SU-DHL-6 (cell line): ENCODE results near the gene CHD6.

Source experiments
- H2AFZ ChIP-seq: fragments of 200-600 bp; sonication (generic); 2 replicates; pipeline ENCODE4 v1.6.1; 2014; ENCODE audit warnings: low read depth, mild to moderate bottlenecking, moderate library complexity, mixed read lengths, antibody characterized with exemption, low read length; ENCODE audit not compliant: severe bottlenecking
- H3F3A ChIP-seq: fragments of 200-600 bp; shearing (Covaris generic); 2 replicates; pipeline ENCODE4 v1.6.0; 2016; ENCODE audit warnings: antibody characterized with exemption, mild to moderate bottlenecking; ENCODE audit not compliant: insufficient read depth
- H3K27ac ChIP-seq: fragments of 200-600 bp; sonication (generic); 2 replicates; pipeline ENCODE4 v1.5.1; 2016; ENCODE audit warnings: low read depth, mild to moderate bottlenecking, low read length, moderate library complexity, mixed read lengths
- H3K27me3 ChIP-seq: fragments of 200-600 bp; sonication (generic), shearing (Covaris generic); 2 replicates; pipeline ENCODE4 v1.6.0; 2014; ENCODE audit warnings: mild to moderate bottlenecking, low read length
- H3K36me3 ChIP-seq: fragments of 200-600 bp; sonication (generic); 2 replicates; pipeline ENCODE4 v1.6.1; 2014; ENCODE audit warnings: mild to moderate bottlenecking, low read length, mixed read lengths
- H3K4me2 ChIP-seq: fragments of 300-600, 200-600 bp; shearing (Covaris generic), sonication (generic); 2 replicates; pipeline ENCODE4 v1.6.0; 2014; ENCODE audit warnings: low read length, low read depth, mild to moderate bottlenecking; ENCODE audit not compliant: poor library complexity, severe bottlenecking
- H3K4me3 ChIP-seq: fragments of 200-600 bp; sonication (generic); 2 replicates; pipeline ENCODE4 v1.5.1; 2014; ENCODE audit warnings: antibody characterized with exemption, low read length, mild to moderate bottlenecking, mixed read lengths; ENCODE audit not compliant: insufficient read depth, poor library complexity, severe bottlenecking
- H3K79me2 ChIP-seq: fragments of 200-600 bp; sonication (generic); 2 replicates; pipeline ENCODE4 v1.6.1; 2014; ENCODE audit warnings: mild to moderate bottlenecking, low read length, moderate library complexity; ENCODE audit not compliant: insufficient read depth
- H3K9ac ChIP-seq: fragments of 200-600 bp; sonication (generic); 2 replicates; pipeline ENCODE4 v1.7.0; 2014; ENCODE audit warnings: mild to moderate bottlenecking, low read length
- H3K9me2 ChIP-seq: fragments of 200-600 bp; sonication (generic); replicated peaks from 2 replicates; pipeline ENCODE4 v1.6.1; 2014; ENCODE audit warnings: low read length; ENCODE audit not compliant: insufficient read depth
- H3K9me3 ChIP-seq: fragments of 200-600 bp; sonication (generic); 2 replicates; pipeline ENCODE4 v1.6.1; 2014; ENCODE audit warnings: low read length, mixed read lengths; ENCODE audit not compliant: insufficient read depth
- H4K20me1 ChIP-seq: fragments of 200-600 bp; sonication (generic); 2 replicates; pipeline ENCODE4 v1.6.1; 2014; ENCODE audit warnings: low read depth, mild to moderate bottlenecking, antibody characterized with exemption, low read length, moderate library complexity, mixed read lengths
- CTCF ChIP-seq: fragments of 200-600 bp; sonication (generic); IDR thresholded peaks from one replicate; pipeline ENCODE4 v1.5.1; 2017; ENCODE audit warnings: antibody characterized with exemption, mild to moderate bottlenecking, low read length, moderate library complexity; ENCODE audit not compliant: insufficient read depth, poor library complexity, severe bottlenecking
- EZH2phosphoT487 ChIP-seq: fragments of 200-600 bp; sonication (generic), shearing (Covaris generic); conservative IDR thresholded peaks from 2 replicates; pipeline ENCODE4 v1.6.1; 2018; ENCODE audit warnings: mild to moderate bottlenecking, antibody characterized with exemption, low read length, moderate library complexity, mixed read lengths

Gene CHD6

GRCh38 chr20:41371371-41371770 lies 246.8 kb downstream of the CHD6 start:
- H3K36me3 ChIP-seq: no peaks in the 10 kb centered on the region
- H2AFZ ChIP-seq: no peak overlapping the region
- H3K4me2 ChIP-seq: no peak overlapping the region
- H3K27ac ChIP-seq: no peak overlapping the region
- no peaks in the 10 kb centered on the region for H4K20me1 ChIP-seq
- no peaks in the 10 kb centered on the region for H3K27me3 ChIP-seq
- H3K9ac ChIP-seq: no peak overlapping the region
- H3K79me2 ChIP-seq: no peaks in the 10 kb centered on the region
- no peaks in the 10 kb centered on the region for H3F3A ChIP-seq
- no peaks in the 10 kb centered on the region for H3K9me3 ChIP-seq
- H3K4me3 ChIP-seq: no peak overlapping the region
- H3K9me2 ChIP-seq: no peaks in the 10 kb centered on the region
- TF ChIP-seq CTCF: no peak
- no peak for TF ChIP-seq EZH2phosphoT487

- Histone ChIP-seq H3F3A (no peaks in the 10 kb centered on the region), H3K4me2 (no peak overlapping the region), H4K20me1 (no peaks in the 10 kb centered on the region), H3K27me3 (no peaks in the 10 kb centered on the region), H3K79me2 (no peaks in the 10 kb centered on the region), H3K9me2 (no peaks in the 10 kb centered on the region), H2AFZ (no peak overlapping the region), H3K4me3 (no peak overlapping the region), H3K36me3 (no peaks in the 10 kb centered on the region), H3K27ac (no peak overlapping the region), H3K9me3 (no peaks in the 10 kb centered on the region), H3K9ac (no peak overlapping the region)
- TF ChIP-seq CTCF (no peak), EZH2phosphoT487 (no peak)
Measured at GRCh38 chr20:41370176-41370575, 248.0 kb downstream of the CHD6 start.

GRCh38 chr20:41369673-41370072 lies 248.5 kb downstream of the CHD6 start:
- H3K9me3 ChIP-seq: no peaks in the 10 kb centered on the region
- no peaks in the 10 kb centered on the region for H3K27me3 ChIP-seq
- no peaks in the 10 kb centered on the region for H3K9me2 ChIP-seq
- no peak overlapping the region for H3K4me2 ChIP-seq
- H3K9ac ChIP-seq: no peak overlapping the region
- H3K4me3 ChIP-seq: no peak overlapping the region
- no peaks in the 10 kb centered on the region for H3F3A ChIP-seq
- no peaks in the 10 kb centered on the region for H3K36me3 ChIP-seq
- TF ChIP-seq CTCF: no peak
- TF ChIP-seq EZH2phosphoT487: no peak
- H3K79me2 ChIP-seq: no peaks in the 10 kb centered on the region
- no peak overlapping the region for H2AFZ ChIP-seq
- H4K20me1 ChIP-seq: no peaks in the 10 kb centered on the region
- H3K27ac ChIP-seq: no peak overlapping the region
